ENCODE measurements around the gene MMS19.
"Not testable (repeated sequence)": the region's sequence is repeated elsewhere in the genome, so short reads cannot be mapped to it uniquely, and the experiment has no call there.

MMS19 gene

GRCh38 chr10:97427571-97428179 lies 70.5 kb downstream of the MMS19 start:
- peak overlapping the region; percentile 98 for H3K9ac ChIP-seq (ENCODE audit: low read depth, low read length)
- H2AFZ ChIP-seq (ENCODE audit: low read depth, low read length) = no peak overlapping the region
- peaks cover 57% of the 10 kb centered on the region for H3K79me2 ChIP-seq (ENCODE audit: insufficient read depth, low read length)
- peak overlapping the region; percentile 99 to 100 for H3K4me3 ChIP-seq (ENCODE audit: low read depth in 1 of 2, low read length in 2 of 2)
- DNase-seq = no peak
- H3K9me3 ChIP-seq (ENCODE audit: insufficient read depth, low read length, severe bottlenecking) = no peaks in the 10 kb centered on the region
- H3K27ac ChIP-seq (ENCODE audit: low read length) = peak overlapping the region; percentile 93
- ATAC-seq (ENCODE audit: insufficient read depth, low read depth) = no peak
- TF ChIP-seq EZH2 (IDR thresholded peaks at IDR 0.05; ENCODE audit: borderline replicate concordance, low read depth, low read length, severe bottlenecking) (no peak), CTCF (IDR thresholded peaks at IDR 0.05; ENCODE audit: borderline replicate concordance, extremely low read depth, low read length, poor library complexity, severe bottlenecking) (no peak)
- peaks cover 38% of the 10 kb centered on the region for H4K20me1 ChIP-seq (ENCODE audit: insufficient read depth, low read length)
- H3K36me3 ChIP-seq (ENCODE audit: insufficient read depth, low read length) = peaks cover 59% of the 10 kb centered on the region
- no peaks in the 10 kb centered on the region for H3K27me3 ChIP-seq (ENCODE audit: insufficient read depth, low read length, poor library complexity)
- peak overlapping the region; percentile 94 for H3K4me2 ChIP-seq (ENCODE audit: insufficient read depth, low read length)
- H3K4me1 ChIP-seq (ENCODE audit: insufficient read depth, low read length) = peaks cover 32% of the 10 kb centered on the region

GRCh38 chr10:97426776-97427570 lies 71.2 kb downstream of the MMS19 start:
- Histone ChIP-seq H4K20me1 (ENCODE audit: insufficient read depth, low read length) (peaks cover 38% of the 10 kb centered on the region), H3K4me1 (ENCODE audit: insufficient read depth, low read length) (peaks cover 32% of the 10 kb centered on the region), H3K9me3 (ENCODE audit: insufficient read depth, low read length, severe bottlenecking) (no peaks in the 10 kb centered on the region), H3K4me3 (ENCODE audit: low read depth in 1 of 2, low read length in 2 of 2) (peak overlapping the region; percentile 99 to 100), H3K36me3 (ENCODE audit: insufficient read depth, low read length) (peaks cover 56% of the 10 kb centered on the region), H3K27me3 (ENCODE audit: insufficient read depth, low read length, poor library complexity) (no peaks in the 10 kb centered on the region), H3K79me2 (ENCODE audit: insufficient read depth, low read length) (peaks cover 55% of the 10 kb centered on the region), H3K27ac (ENCODE audit: low read length) (peak overlapping the region; percentile 93), H2AFZ (ENCODE audit: low read depth, low read length) (0 out of 2 replicates have a peak overlapping the region, but pooled peaks have one; percentile 89), H3K4me2 (ENCODE audit: insufficient read depth, low read length) (peak overlapping the region; percentile 94), H3K9ac (ENCODE audit: low read depth, low read length) (peak overlapping the region; percentile 98)
- ATAC-seq (ENCODE audit: insufficient read depth, low read depth) (no peak; the same call in 2 of the 3 replicates), DNase-seq (peak; percentile 20)
- TF ChIP-seq EZH2 (IDR thresholded peaks at IDR 0.05; ENCODE audit: borderline replicate concordance, low read depth, low read length, severe bottlenecking) (no peak), CTCF (IDR thresholded peaks at IDR 0.05; ENCODE audit: borderline replicate concordance, extremely low read depth, low read length, poor library complexity, severe bottlenecking) (no peak)

DNA sequence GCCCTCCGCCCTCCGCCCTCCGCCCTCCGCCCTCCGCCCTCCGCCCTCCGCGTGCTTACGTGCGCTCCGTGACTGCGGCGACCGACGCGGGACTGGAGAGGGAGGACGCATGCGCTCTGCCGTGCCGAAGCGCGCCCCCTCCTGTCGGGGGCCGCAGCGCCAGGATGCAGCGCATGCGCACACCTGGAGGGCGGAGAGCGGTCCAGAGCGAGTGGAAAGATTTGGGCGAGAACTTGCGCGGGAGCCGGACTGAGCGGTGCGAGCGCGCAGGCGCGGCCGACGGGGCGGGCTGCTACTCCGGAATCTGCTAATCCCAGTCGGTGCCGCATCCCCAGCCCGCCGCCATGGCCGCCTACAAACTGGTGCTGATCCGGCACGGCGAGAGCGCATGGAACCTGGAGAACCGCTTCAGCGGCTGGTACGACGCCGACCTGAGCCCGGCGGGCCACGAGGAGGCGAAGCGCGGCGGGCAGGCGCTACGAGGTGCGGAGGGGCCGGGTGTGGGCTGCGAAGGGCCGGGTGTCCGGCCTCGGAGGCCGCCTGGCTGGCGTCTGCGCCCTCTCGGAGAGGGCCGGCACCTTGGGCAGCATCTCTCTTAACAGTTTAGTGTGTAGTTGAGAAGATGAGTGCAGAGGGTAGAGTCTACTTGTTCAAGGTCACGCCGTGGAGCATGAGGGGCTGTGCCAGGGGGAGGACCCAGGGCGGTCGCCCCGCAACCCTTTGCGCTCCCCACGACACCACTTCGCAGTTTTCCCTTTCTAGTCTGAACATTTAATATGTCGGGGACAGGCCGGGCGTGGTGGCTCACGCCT lies 72.1 kb downstream of the MMS19 start, which contains the start of gene PGAM1:
Gene PGAM1 (plus strand): TSS at position 228 of the 812 bp plus-strand sequence. CDS start 117 bp downstream, at position 345.
- peak within 1 kb of the TSS; percentile 94 for H3K4me2 ChIP-seq (ENCODE audit: insufficient read depth, low read length)
- no peak for TF ChIP-seq EZH2 (IDR thresholded peaks at IDR 0.05; ENCODE audit: borderline replicate concordance, low read depth, low read length, severe bottlenecking)
- TF ChIP-seq CTCF (IDR thresholded peaks at IDR 0.05; ENCODE audit: borderline replicate concordance, extremely low read depth, low read length, poor library complexity, severe bottlenecking) = peak; percentile 90
- peaks cover 32% of the 10 kb centered on the region for H3K4me1 ChIP-seq (ENCODE audit: insufficient read depth, low read length)
- peak within 1 kb of the TSS; percentile 93 for H3K27ac ChIP-seq (ENCODE audit: low read length)
- H4K20me1 ChIP-seq (ENCODE audit: insufficient read depth, low read length) = peaks cover 34% of the 10 kb centered on the region
- H3K79me2 ChIP-seq (ENCODE audit: insufficient read depth, low read length) = peaks cover 52% of the 10 kb centered on the region
- peak; percentile 95 for ATAC-seq (ENCODE audit: insufficient read depth, low read depth)
- peak within 1 kb of the TSS; percentile 98 for H2AFZ ChIP-seq (ENCODE audit: low read depth, low read length)
- DNase-seq = peak; percentile 97
- peak within 1 kb of the TSS; percentile 98 for H3K9ac ChIP-seq (ENCODE audit: low read depth, low read length)
- H3K4me3 ChIP-seq (ENCODE audit: low read depth in 1 of 2, low read length in 2 of 2) = peak within 1 kb of the TSS; percentile 99 to 100
- peaks cover 48% of the 10 kb centered on the region for H3K36me3 ChIP-seq (ENCODE audit: insufficient read depth, low read length)
- no peaks in the 10 kb centered on the region for H3K9me3 ChIP-seq (ENCODE audit: insufficient read depth, low read length, severe bottlenecking)
- no peaks in the 10 kb centered on the region for H3K27me3 ChIP-seq (ENCODE audit: insufficient read depth, low read length, poor library complexity)

GRCh38 chr10:97423757-97424098 lies 74.5 kb downstream of the MMS19 start:
- not testable (repeated sequence) for ATAC-seq (ENCODE audit: insufficient read depth, low read depth); H3K4me3 ChIP-seq (ENCODE audit: low read depth in 1 of 2, low read length in 2 of 2); H3K9me3 ChIP-seq (ENCODE audit: insufficient read depth, low read length, severe bottlenecking); DNase-seq; H3K27ac ChIP-seq (ENCODE audit: low read length); H3K27me3 ChIP-seq (ENCODE audit: insufficient read depth, low read length, poor library complexity); H3K4me2 ChIP-seq (ENCODE audit: insufficient read depth, low read length); H2AFZ ChIP-seq (ENCODE audit: low read depth, low read length); H3K9ac ChIP-seq (ENCODE audit: low read depth, low read length)
- Histone ChIP-seq H3K4me1 (ENCODE audit: insufficient read depth, low read length) (peaks cover 28% of the 10 kb centered on the region), H4K20me1 (ENCODE audit: insufficient read depth, low read length) (peaks cover 17% of the 10 kb centered on the region), H3K79me2 (ENCODE audit: insufficient read depth, low read length) (peaks cover 32% of the 10 kb centered on the region), H3K36me3 (ENCODE audit: insufficient read depth, low read length) (peaks cover 24% of the 10 kb centered on the region)

Data from DND-41 (cell line).